Testis (tissue), 2 donors: ENCODE measurements around the gene TTBK1.

Source experiments
- POLR2A ChIP-seq: fragments of 450-650 bp; IDR thresholded peaks from one replicate; pipeline ENCODE4 v1.6.1; 2017; ENCODE audit warnings: antibody characterized with exemption, mild to moderate bottlenecking, moderate library complexity
- TF ChIP-seq, protein P1 (sequence below), 3 experiments: fragments of 450-650 bp in 2 of 3; fragments of 200-600 bp in 1 of 3; sonication (generic) in 1 of 3; IDR thresholded peaks; one replicate each; pipeline ENCODE4 v1.5.1; 2016 to 2019; ENCODE audit warnings: antibody characterized with exemption in 3 of 3, mild to moderate bottlenecking in 2 of 3, moderate library complexity in 1 of 3

GRCh38 chr6:43287717-43288679 is 44.7 kb downstream of the TTBK1 start:
- no peak for TF ChIP-seq POLR2A
- TF ChIP-seq, protein P1, sequence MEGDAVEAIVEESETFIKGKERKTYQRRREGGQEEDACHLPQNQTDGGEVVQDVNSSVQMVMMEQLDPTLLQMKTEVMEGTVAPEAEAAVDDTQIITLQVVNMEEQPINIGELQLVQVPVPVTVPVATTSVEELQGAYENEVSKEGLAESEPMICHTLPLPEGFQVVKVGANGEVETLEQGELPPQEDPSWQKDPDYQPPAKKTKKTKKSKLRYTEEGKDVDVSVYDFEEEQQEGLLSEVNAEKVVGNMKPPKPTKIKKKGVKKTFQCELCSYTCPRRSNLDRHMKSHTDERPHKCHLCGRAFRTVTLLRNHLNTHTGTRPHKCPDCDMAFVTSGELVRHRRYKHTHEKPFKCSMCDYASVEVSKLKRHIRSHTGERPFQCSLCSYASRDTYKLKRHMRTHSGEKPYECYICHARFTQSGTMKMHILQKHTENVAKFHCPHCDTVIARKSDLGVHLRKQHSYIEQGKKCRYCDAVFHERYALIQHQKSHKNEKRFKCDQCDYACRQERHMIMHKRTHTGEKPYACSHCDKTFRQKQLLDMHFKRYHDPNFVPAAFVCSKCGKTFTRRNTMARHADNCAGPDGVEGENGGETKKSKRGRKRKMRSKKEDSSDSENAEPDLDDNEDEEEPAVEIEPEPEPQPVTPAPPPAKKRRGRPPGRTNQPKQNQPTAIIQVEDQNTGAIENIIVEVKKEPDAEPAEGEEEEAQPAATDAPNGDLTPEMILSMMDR (IDR thresholded peaks at IDR 0.05) = no peak
